Psoas muscle (tissue), 8 donors: ENCODE measurements around the gene FPR3. TPM values are rescaled to one million over a fixed set of nuclear protein-coding genes. Genes with fewer than 3 reads are reported as not detected.
A peak's percentile ranks its signal among the peaks of the same experiment; 100 is the strongest.

Experiments used
- ATAC-seq, 4 donors: fragments of 200-7000 bp; cut with Tn5 transposase; one replicate each; pipeline ENCODE4 v1.9.1; 2020; ENCODE audit warnings: moderate library complexity in 3 of 4, mild to moderate bottlenecking in 2 of 4
- DNase-seq, 2 donors: peaks; one replicate each; pipeline ENCODE4 v3.0.0-alpha.2; 2020
- H3K27ac ChIP-seq: fragments of 200-600 bp; one replicate; pipeline ENCODE4 v1.8.0; 2022
- H3K27me3 ChIP-seq, 3 donors: fragments of 200-600 bp in 1 of 3; one replicate each; pipeline versions ENCODE4 v1.6.1 to v1.8.0; 2013 to 2022; ENCODE audit warnings: low read length in 2 of 3, mild to moderate bottlenecking in 2 of 3, moderate library complexity in 1 of 3; ENCODE audit not compliant: insufficient read depth in 3 of 3
- H3K36me3 ChIP-seq, 2 donors: fragments of 200-600 bp in 1 of 2; one replicate each; pipeline versions ENCODE4 v1.6.1 to v1.8.0; 2013 to 2022; ENCODE audit warnings: low read depth in 1 of 2, mild to moderate bottlenecking in 1 of 2, moderate library complexity in 1 of 2; ENCODE audit not compliant: insufficient read depth in 1 of 2
- H3K4me1 ChIP-seq: fragments of 200-600 bp; one replicate; pipeline ENCODE4 v1.8.0; 2022
- H3K4me3 ChIP-seq: fragments of 200-600 bp; one replicate; pipeline ENCODE4 v1.8.0; 2022; ENCODE audit warnings: mild to moderate bottlenecking
- H3K9me3 ChIP-seq: fragments of 200-600 bp; one replicate; pipeline ENCODE4 v1.8.0; 2022
- WGBS, 3 donors: extraction: QIAGEN DNeasy Blood & Tissue Kit; methylation state at CpG; one replicate each; pipeline versions ENCODE4 v1.1.6 to v1.1.7; 2013; 5-methylcytosine and 5-hydroxymethylcytosine counted together
- intact Hi-C, 2 donors: fragments of 100-400 bp; cut with DNase I; formaldehyde crosslinking; loops; one replicate each; pipeline versions ENCODE4 v1.11.0 to v1.14.2; 2022
- polyA plus RNA-seq, 3 donors: library from polyadenylated mRNA; stranded (reverse); fragments of 200-250 nt; gene quantifications; one replicate each; pipeline ENCODE4 v1.2.3, GENCODE V29; 2013
- total RNA-seq, 4 donors: library from RNA; stranded (reverse); fragmentation: NEBNext Ultra II Directional in 2 of 4; extraction: Animal tissue kit (Norgen Biotek cat#: 25700) in 2 of 4; gene quantifications; one replicate each; pipeline versions ENCODE4 v1.2.1 to v1.2.4, GENCODE V29; 2021 to 2023
- TF ChIP-seq, protein P1 (sequence below): fragments of 200-600 bp; IDR thresholded peaks from one replicate; pipeline ENCODE4 v1.8.0; 2022; ENCODE audit warnings: antibody characterized with exemption
- donor health status: healthy with polysubstance abuse.
- donor health status: DM: no; HTN: no; CAD: no; lungs with moderate emphysema.
- donor health status: Bipolar disorder and iron deficiency.
- donor health status: healthy.
- donor health status: DM: yes; HTN: yes; CAD: no.
- donor health status: DM: no; HTN: no; CAD: no.
- donor health status: DM: no; HTN: no; CAD: no.
- donor health status: DM: yes; HTN: yes; CAD: no.

Gene FPR3
- total and polyA plus RNA-seq, 7 donors: 0.27 to 2.3 (median 1.2) TPM

DNA sequence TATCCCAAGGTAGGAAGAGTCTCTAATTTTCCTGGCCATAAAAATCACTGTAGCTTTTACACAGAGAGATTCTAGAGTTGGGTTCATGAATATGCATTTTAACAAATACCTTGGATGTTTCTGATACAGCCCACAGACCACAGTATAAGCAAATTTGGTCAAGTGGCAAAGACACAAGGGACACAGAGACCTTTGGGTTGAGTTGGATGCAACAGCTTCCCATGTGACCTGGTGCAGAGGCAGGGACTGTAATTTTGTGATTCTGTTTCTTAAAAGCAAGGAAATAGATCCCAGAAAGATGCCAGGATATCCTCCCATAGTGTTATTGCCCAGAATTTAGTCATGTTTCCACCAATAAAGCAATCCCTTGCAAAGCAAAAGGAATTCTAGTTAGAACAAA is 27.0 kb downstream of the FPR3 start:
- ATAC-seq: no peak
- no peak for DNase-seq
- TF ChIP-seq, protein P1, sequence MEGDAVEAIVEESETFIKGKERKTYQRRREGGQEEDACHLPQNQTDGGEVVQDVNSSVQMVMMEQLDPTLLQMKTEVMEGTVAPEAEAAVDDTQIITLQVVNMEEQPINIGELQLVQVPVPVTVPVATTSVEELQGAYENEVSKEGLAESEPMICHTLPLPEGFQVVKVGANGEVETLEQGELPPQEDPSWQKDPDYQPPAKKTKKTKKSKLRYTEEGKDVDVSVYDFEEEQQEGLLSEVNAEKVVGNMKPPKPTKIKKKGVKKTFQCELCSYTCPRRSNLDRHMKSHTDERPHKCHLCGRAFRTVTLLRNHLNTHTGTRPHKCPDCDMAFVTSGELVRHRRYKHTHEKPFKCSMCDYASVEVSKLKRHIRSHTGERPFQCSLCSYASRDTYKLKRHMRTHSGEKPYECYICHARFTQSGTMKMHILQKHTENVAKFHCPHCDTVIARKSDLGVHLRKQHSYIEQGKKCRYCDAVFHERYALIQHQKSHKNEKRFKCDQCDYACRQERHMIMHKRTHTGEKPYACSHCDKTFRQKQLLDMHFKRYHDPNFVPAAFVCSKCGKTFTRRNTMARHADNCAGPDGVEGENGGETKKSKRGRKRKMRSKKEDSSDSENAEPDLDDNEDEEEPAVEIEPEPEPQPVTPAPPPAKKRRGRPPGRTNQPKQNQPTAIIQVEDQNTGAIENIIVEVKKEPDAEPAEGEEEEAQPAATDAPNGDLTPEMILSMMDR: no peak
- Histone ChIP-seq H3K27me3 (no peaks in the 10 kb centered on the region), H3K4me3 (no peak overlapping the region), H3K27ac (no peak overlapping the region), H3K36me3 (no peaks in the 10 kb centered on the region), H3K4me1 (no peaks in the 10 kb centered on the region), H3K9me3 (peaks cover 2% of the 10 kb centered on the region)
- intact Hi-C loops: no loop called here

DNA sequence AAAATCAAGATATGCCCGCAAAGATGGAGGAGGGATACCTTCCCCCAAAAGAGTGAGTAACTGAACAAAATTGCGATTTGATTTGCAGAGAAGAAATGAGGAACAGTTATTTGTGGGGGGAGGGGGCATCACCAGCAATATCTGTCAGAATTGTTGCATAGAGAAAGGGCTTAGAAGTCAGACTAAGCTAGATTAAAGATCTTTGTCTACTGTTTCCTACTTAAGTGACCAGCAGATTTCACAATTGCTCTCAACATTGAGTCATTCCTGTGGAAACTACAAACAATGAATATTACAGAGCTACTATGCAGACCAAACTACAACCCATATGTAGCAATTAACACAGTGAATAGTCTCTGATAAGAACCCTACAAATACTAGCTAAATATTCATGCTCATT is 27.4 kb downstream of the FPR3 start:
- Histone ChIP-seq H3K36me3 (no peaks in the 10 kb centered on the region), H3K4me3 (no peak overlapping the region), H3K27me3 (no peaks in the 10 kb centered on the region), H3K27ac (no peak overlapping the region), H3K4me1 (no peaks in the 10 kb centered on the region), H3K9me3 (peaks cover 5% of the 10 kb centered on the region)
- DNase-seq: no peak
- TF ChIP-seq, protein P1: no peak
- no peak for ATAC-seq
- WGBS, 3 donors: 85 to 93% (median 88%) methylated on average over 2 of the region's 2 CpGs
- intact Hi-C loops: no loop called here

DNA sequence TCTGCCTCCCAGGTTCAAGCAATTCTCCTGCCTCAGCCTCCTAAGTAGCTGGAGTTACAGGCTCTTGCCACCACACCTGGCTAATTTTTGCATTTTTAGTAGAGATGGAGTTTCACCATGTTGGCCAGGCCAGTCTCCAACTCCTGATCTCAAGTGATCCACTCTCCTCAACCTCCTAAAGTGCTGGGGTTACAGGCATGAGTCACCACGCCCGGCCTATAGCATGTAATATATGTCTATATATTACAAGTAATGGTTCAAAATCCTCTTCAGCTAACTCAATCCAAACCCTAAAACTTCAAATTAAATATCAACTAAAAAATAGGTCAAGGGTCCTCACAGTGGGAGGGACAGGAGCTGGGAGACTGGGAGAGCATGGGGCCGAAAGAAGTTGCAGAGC is 28.0 kb downstream of the FPR3 start:
- intact Hi-C loops: no loop called here
- no peak overlapping the region for H3K4me3 ChIP-seq
- peaks cover 5% of the 10 kb centered on the region for H3K9me3 ChIP-seq
- WGBS, 3 donors: 91 to 94% (median 93%) methylated on average over 3 of the region's 3 CpGs
- TF ChIP-seq, protein P1: no peak
- no peaks in the 10 kb centered on the region for H3K27me3 ChIP-seq
- no peak overlapping the region for H3K27ac ChIP-seq
- no peak for DNase-seq
- no peaks in the 10 kb centered on the region for H3K4me1 ChIP-seq
- no peak for ATAC-seq
- no peaks in the 10 kb centered on the region for H3K36me3 ChIP-seq

DNA sequence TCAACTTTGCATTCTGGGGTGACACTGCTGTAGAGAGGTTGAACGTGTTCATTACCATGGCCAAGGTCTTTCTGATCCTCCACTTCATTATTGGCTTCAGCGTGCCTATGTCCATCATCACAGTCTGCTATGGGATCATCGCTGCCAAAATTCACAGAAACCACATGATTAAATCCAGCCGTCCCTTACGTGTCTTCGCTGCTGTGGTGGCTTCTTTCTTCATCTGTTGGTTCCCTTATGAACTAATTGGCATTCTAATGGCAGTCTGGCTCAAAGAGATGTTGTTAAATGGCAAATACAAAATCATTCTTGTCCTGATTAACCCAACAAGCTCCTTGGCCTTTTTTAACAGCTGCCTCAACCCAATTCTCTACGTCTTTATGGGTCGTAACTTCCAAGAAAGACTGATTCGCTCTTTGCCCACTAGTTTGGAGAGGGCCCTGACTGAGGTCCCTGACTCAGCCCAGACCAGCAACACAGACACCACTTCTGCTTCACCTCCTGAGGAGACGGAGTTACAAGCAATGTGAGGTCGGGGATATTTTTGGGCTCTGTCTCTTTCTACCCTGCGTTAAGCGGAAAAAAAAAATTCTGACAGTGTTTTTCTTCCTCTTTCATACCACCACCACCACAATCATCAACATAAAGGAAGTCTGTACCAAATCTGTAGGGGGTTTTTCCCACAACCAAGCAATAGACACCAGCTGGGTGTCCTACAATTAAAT is 29.5 kb downstream of the FPR3 start:
- no peaks in the 10 kb centered on the region for H3K4me1 ChIP-seq
- DNase-seq (no peak), ATAC-seq (no peak)
- no peaks in the 10 kb centered on the region for H3K27me3 ChIP-seq
- 87 to 91% (median 89%) methylated on average over 13 of the region's 13 CpGs for whole genome bisulfite sequencing, 3 donors
- H3K27ac ChIP-seq: no peak overlapping the region
- no peak overlapping the region for H3K4me3 ChIP-seq
- H3K36me3 ChIP-seq: no peaks in the 10 kb centered on the region
- TF ChIP-seq, protein P1: no peak
- intact Hi-C loops: no loop called here
- H3K9me3 ChIP-seq: peaks cover 5% of the 10 kb centered on the region

DNA sequence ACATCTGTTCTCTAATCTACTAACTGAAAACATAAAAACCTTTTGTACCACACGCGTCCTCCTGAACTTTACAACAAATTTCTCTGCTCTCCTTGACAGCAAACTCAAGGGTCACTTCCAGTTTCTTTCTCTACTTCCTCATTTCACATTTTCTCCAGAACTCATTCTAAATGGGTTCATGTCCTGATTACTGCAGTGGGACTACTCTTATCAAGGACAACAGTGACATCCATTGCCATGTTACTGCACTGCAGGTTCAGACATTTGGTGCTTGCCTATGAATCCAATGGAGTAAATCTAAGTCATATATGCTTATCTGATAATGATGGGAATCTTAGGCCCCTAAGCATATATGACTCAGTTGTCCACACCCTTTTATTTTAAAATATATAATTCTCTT is 35.3 kb downstream of the FPR3 start:
- no peaks in the 10 kb centered on the region for H3K27me3 ChIP-seq
- no peak for DNase-seq
- intact Hi-C loops: no loop called here
- H3K4me3 ChIP-seq: no peak overlapping the region
- H3K36me3 ChIP-seq: no peaks in the 10 kb centered on the region
- no peaks in the 10 kb centered on the region for H3K4me1 ChIP-seq
- H3K27ac ChIP-seq: no peak overlapping the region
- H3K9me3 ChIP-seq: peaks cover 5% of the 10 kb centered on the region
- 86 to 93% (median 91%) methylated on average over 2 of the region's 2 CpGs for WGBS, 3 donors
- TF ChIP-seq, protein P1: peak; percentile 7
- ATAC-seq: no peak
